ENCODE data around the gene COL17A1. TPM values are rescaled to one million over a fixed set of nuclear protein-coding genes. Genes with fewer than 3 reads are reported as not detected.

COL17A1 gene
- total and polyA plus RNA-seq, 9 of the 15 experiments (the other 6 are each of a cell fraction or from before 2014, with no cell fraction given) = not detected

DNA sequence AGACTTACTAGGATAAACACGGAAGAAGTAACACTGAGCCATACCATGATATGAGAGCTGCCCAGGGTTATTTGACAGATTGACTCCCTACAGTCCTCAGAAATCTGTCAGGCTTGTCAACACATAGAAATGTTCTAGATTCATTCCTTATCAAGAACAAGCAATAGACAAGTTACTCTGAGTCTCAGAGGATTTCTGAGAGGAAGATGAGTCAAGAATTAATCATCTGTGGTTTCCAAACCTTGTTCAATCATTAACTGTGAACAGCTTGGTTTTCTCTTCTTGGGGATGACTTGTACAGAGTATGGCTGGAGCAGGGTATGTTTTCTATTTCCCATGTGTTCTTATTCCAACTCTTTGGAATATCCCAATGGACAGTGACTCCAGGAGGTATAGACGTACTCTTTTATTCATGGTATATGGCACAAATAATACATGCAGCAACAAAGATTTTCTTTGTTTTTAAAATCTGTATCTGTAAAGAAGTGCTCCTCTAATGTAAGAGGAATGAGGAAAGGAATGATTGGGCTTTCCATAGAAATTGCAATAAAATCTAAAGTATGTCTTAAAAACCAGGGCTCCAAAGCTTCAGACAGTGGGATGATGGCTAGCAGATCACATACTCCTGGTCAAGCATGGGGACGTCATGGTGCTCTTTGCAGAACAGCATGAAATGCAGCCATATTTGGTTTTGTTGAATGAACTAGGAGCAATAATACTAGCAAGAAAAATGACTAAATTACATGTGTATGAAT lies 24.4 kb upstream of the COL17A1 start (continued):
- TF ChIP-seq KLF13 (tag; IDR thresholded peaks at IDR 0.05; ENCODE audit: borderline replicate concordance, low read depth) = no peak

DNA sequence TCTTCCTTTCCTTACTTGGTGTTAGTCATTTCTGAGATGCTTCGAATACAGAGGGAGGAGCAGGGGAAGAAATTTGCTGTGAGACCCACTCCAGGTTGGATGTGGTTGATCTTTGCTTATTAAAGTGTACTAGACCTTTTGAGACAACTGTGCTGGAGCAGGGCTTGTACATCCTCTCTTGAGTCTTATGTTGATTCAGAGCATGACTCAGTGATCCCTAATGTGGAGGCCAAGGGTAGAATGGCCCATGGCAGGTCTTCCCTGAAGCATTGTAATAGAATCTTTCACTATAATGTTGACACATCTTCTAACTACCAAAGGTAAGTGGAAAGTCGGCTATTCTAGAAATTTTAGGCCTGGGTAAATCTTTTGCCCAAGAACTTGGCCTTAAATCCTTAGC lies 19.2 kb upstream of the COL17A1 start:
- no peaks in the 10 kb centered on the region for H3K9me3 ChIP-seq (replicated peaks; ENCODE audit: control insufficient read depth, insufficient read depth, low read depth, low read length)
- no peak overlapping the region for H2AFZ ChIP-seq (ENCODE audit: low read depth, low read length)
- H3K4me1 ChIP-seq (replicated peaks in 1 of 2; ENCODE audit: control insufficient read depth in 2 of 2, insufficient read depth in 2 of 2, low read length in 2 of 2) = no peaks in the 10 kb centered on the region
- no peak overlapping the region for H3K27ac ChIP-seq (ENCODE audit: extremely low read depth, low read depth, low read length)
- no peaks in the 10 kb centered on the region for H3K36me3 ChIP-seq (ENCODE audit: control insufficient read depth, insufficient read depth, low read length)
- TF ChIP-seq ZNF668 (CRISPR knock-in tag; IDR thresholded peaks at IDR 0.05) (no peak), TBL1XR1 (IDR thresholded peaks at IDR 0.05; ENCODE audit: low read length in 2 of 2) (no peak), ELF4 (CRISPR knock-in tag; IDR thresholded peaks at IDR 0.05) (no peak), CCNT2 (IDR thresholded peaks at IDR 0.05; ENCODE audit: borderline replicate concordance, extremely low read depth, insufficient read length, low read depth, low read length) (no peak), HDAC3 (IDR thresholded peaks at IDR 0.05; ENCODE audit: borderline replicate concordance, partially characterized antibody) (no peak), OTX1 (CRISPR knock-in tag; IDR thresholded peaks at IDR 0.05) (no peak), ZNF431 (CRISPR knock-in tag; IDR thresholded peaks at IDR 0.05) (no peak)
- TF ChIP-seq, protein P1, sequence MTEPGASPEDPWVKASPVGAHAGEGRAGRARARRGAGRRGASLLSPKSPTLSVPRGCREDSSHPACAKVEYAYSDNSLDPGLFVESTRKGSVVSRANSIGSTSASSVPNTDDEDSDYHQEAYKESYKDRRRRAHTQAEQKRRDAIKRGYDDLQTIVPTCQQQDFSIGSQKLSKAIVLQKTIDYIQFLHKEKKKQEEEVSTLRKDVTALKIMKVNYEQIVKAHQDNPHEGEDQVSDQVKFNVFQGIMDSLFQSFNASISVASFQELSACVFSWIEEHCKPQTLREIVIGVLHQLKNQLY (CRISPR knock-in tag; conservative IDR thresholded peaks at IDR 0.05) = no peak
- TF ChIP-seq, protein P2, sequence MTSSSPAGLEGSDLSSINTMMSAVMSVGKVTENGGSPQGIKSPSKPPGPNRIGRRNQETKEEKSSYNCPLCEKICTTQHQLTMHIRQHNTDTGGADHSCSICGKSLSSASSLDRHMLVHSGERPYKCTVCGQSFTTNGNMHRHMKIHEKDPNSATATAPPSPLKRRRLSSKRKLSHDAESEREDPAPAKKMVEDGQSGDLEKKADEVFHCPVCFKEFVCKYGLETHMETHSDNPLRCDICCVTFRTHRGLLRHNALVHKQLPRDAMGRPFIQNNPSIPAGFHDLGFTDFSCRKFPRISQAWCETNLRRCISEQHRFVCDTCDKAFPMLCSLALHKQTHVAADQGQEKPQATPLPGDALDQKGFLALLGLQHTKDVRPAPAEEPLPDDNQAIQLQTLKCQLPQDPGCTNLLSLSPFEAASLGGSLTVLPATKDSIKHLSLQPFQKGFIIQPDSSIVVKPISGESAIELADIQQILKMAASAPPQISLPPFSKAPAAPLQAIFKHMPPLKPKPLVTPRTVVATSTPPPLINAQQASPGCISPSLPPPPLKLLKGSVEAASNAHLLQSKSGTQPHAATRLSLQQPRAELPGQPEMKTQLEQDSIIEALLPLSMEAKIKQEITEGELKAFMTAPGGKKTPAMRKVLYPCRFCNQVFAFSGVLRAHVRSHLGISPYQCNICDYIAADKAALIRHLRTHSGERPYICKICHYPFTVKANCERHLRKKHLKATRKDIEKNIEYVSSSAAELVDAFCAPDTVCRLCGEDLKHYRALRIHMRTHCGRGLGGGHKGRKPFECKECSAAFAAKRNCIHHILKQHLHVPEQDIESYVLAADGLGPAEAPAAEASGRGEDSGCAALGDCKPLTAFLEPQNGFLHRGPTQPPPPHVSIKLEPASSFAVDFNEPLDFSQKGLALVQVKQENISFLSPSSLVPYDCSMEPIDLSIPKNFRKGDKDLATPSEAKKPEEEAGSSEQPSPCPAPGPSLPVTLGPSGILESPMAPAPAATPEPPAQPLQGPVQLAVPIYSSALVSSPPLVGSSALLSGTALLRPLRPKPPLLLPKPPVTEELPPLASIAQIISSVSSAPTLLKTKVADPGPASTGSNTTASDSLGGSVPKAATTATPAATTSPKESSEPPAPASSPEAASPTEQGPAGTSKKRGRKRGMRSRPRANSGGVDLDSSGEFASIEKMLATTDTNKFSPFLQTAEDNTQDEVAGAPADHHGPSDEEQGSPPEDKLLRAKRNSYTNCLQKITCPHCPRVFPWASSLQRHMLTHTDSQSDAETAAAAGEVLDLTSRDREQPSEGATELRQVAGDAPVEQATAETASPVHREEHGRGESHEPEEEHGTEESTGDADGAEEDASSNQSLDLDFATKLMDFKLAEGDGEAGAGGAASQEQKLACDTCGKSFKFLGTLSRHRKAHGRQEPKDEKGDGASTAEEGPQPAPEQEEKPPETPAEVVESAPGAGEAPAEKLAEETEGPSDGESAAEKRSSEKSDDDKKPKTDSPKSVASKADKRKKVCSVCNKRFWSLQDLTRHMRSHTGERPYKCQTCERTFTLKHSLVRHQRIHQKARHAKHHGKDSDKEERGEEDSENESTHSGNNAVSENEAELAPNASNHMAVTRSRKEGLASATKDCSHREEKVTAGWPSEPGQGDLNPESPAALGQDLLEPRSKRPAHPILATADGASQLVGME (CRISPR knock-in tag; IDR thresholded peaks at IDR 0.05) = no peak
- TF ChIP-seq, protein P3, sequence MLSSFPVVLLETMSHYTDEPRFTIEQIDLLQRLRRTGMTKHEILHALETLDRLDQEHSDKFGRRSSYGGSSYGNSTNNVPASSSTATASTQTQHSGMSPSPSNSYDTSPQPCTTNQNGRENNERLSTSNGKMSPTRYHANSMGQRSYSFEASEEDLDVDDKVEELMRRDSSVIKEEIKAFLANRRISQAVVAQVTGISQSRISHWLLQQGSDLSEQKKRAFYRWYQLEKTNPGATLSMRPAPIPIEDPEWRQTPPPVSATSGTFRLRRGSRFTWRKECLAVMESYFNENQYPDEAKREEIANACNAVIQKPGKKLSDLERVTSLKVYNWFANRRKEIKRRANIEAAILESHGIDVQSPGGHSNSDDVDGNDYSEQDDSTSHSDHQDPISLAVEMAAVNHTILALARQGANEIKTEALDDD (IDR thresholded peaks at IDR 0.05) = no peak
- no peak overlapping the region for H3K4me3 ChIP-seq
- in situ Hi-C loops (cut with MboI) (no loop called here), intact Hi-C loops (cut with micrococcal nuclease) (no loop called here)
- no peak for DNase-seq (ENCODE audit: extremely low read depth in 1 of 4, low spot score in 3 of 4)
- no peak for ATAC-seq
- POLR2A ChIA-PET = no interaction called here
- no peaks in the 10 kb centered on the region; a peak in 1 of 5 replicates for H3K27me3 ChIP-seq (ENCODE audit: control insufficient read depth in 2 of 2, insufficient read depth in 2 of 2, low read length in 2 of 2)
- FAIRE-seq = no peak
- no TSS peak for BruUV-seq (replicated peaks)
- no peak overlapping the region for H3K4me2 ChIP-seq (ENCODE audit: insufficient read depth, low read length)
- H3K9me1 ChIP-seq (ENCODE audit: control insufficient read depth, insufficient read depth, low read length) = no peaks in the 10 kb centered on the region
- 0% methylated on average over 2 of the region's 2 CpGs for WGBS (ENCODE audit: insufficient coverage, low coverage, missing lambda C conversion rate)
- no peaks in the 10 kb centered on the region for H3K79me2 ChIP-seq (ENCODE audit: control insufficient read depth, insufficient read depth, low read length)
- H3K9ac ChIP-seq (ENCODE audit: insufficient read depth in 1 of 2, low read depth in 2 of 2, low read length in 2 of 2) = no peak overlapping the region
- H4K20me1 ChIP-seq (replicated peaks; ENCODE audit: control insufficient read depth, insufficient read depth, low read length) = no peaks in the 10 kb centered on the region
- CTCF ChIA-PET (ENCODE audit: low intra/inter-chr PET ratio) = no interaction called here
